Measurements from ENCODE around the gene ACSF2. TPM values are rescaled to one million over a fixed set of nuclear protein-coding genes. Genes with fewer than 3 reads are reported as not detected.

Gene ACSF2
- total and polyA plus RNA-seq, 2 of the 13 experiments (the other 11 are each of a cell fraction or from before 2014, with no cell fraction given) = 87.3 to 109 TPM

- TF ChIP-seq ZBTB33 (CRISPR knock-in tag; IDR thresholded peaks at IDR 0.05) = 0 out of 2 replicates have a peak, but pooled peaks have one; percentile 12
- TF ChIP-seq ZNF850 (CRISPR knock-in tag; conservative IDR thresholded peaks at IDR 0.05) = no peak
- peak; percentile 26; the same call in 1 of the 2 replicates for TF ChIP-seq FOSL2 (CRISPR knock-in tag; IDR thresholded peaks at IDR 0.05)
- peak in 1 of 2 experiments; percentile 59; a peak in 1 of 4 replicates for TF ChIP-seq POLR2A (IDR thresholded peaks at IDR 0.05; ENCODE audit: insufficient read depth in 1 of 2, low read depth in 2 of 2, low read length in 2 of 2)
- TF ChIP-seq ZNF605 (CRISPR knock-in tag; IDR thresholded peaks at IDR 0.05) = 0 out of 2 replicates have a peak, but pooled peaks have one; percentile 57
- TF ChIP-seq PRPF4 (IDR thresholded peaks at IDR 0.05; ENCODE audit: low read depth, low read length, poor library complexity, severe bottlenecking) = no peak
- peak; percentile 44; the same call in 1 of the 2 replicates for TF ChIP-seq YEATS2 (CRISPR knock-in tag; IDR thresholded peaks at IDR 0.05; ENCODE audit: borderline replicate concordance)
- TF ChIP-seq MYC (CRISPR knock-in tag; IDR thresholded peaks at IDR 0.05; ENCODE audit: borderline replicate concordance) = peak; percentile 56; the same call in 1 of the 2 replicates
- no peak for TF ChIP-seq ZNF709 (CRISPR knock-in tag; IDR thresholded peaks at IDR 0.05)
- TF ChIP-seq DRAP1 (CRISPR knock-in tag; IDR thresholded peaks at IDR 0.05) = 0 out of 2 replicates have a peak, but pooled peaks have one; percentile 30
- no peak for TF ChIP-seq MATR3 (CRISPR knock-in tag; IDR thresholded peaks at IDR 0.05)
- no peak for TF ChIP-seq SPEN (CRISPR knock-in tag; IDR thresholded peaks at IDR 0.05; ENCODE audit: low read depth)
- TF ChIP-seq BCL6 (CRISPR knock-in tag; IDR thresholded peaks at IDR 0.05) = no peak
- no peak for TF ChIP-seq ZNF569 (CRISPR knock-in tag; IDR thresholded peaks at IDR 0.05; ENCODE audit: borderline replicate concordance)
- TF ChIP-seq ZNF776 (CRISPR knock-in tag; IDR thresholded peaks at IDR 0.05) = peak; percentile 74; the same call in 1 of the 2 replicates
- TF ChIP-seq ZNF782 (CRISPR knock-in tag; IDR thresholded peaks at IDR 0.05; ENCODE audit: borderline replicate concordance) = peak; percentile 30; the same call in 1 of the 2 replicates
- TF ChIP-seq DPF2 (CRISPR knock-in tag; IDR thresholded peaks at IDR 0.05; ENCODE audit: borderline replicate concordance, low read depth) = no peak
- TF ChIP-seq ZNF775 (CRISPR knock-in tag; IDR thresholded peaks at IDR 0.05; ENCODE audit: borderline replicate concordance) = 0 out of 2 replicates have a peak, but pooled peaks have one; percentile 40
- no peak for TF ChIP-seq TAF15 (IDR thresholded peaks at IDR 0.05; ENCODE audit: low read depth, low read length, poor library complexity, severe bottlenecking)
- TF ChIP-seq CAMTA2 (CRISPR knock-in tag; IDR thresholded peaks at IDR 0.05; ENCODE audit: borderline replicate concordance) = 0 out of 2 replicates have a peak, but pooled peaks have one; percentile 79
- TF ChIP-seq ZNF567 (CRISPR knock-in tag; IDR thresholded peaks at IDR 0.05; ENCODE audit: borderline replicate concordance) = 0 out of 2 replicates have a peak, but pooled peaks have one; percentile 69
- TF ChIP-seq HIC2 (CRISPR knock-in tag; IDR thresholded peaks at IDR 0.05; ENCODE audit: low read depth) = no peak
Observed at GRCh38 chr17:50517504-50518383, 91.7 kb downstream of the ACSF2 start (continued).

Data from HepG2 (cell line).